Breast epithelium (tissue), 4 donors: Measurements from ENCODE around the gene KRTAP4-4. TPM values are rescaled to one million over a fixed set of nuclear protein-coding genes. Genes with fewer than 3 reads are reported as not detected.

Source experiments
- DNase-seq, 2 donors: peaks; one replicate each; pipeline ENCODE4 v3.0.0-alpha.2; 2019; ENCODE audit warnings: low spot score in 2 of 2
- H3K27ac ChIP-seq, 2 donors: fragments of 200-600 bp; sonication (generic) in 1 of 2; one replicate each; pipeline ENCODE4 v1.5.1; 2016 to 2019; ENCODE audit warnings: mild to moderate bottlenecking in 1 of 2
- H3K27me3 ChIP-seq, 2 donors: fragments of 200-600 bp; sonication (generic) in 1 of 2; one replicate each; pipeline versions ENCODE4 v1.5.1 to v1.6.0; 2017 to 2019; ENCODE audit warnings: control low read depth in 1 of 2, mild to moderate bottlenecking in 1 of 2
- H3K36me3 ChIP-seq: fragments of 200-600 bp; one replicate; pipeline ENCODE4 v1.5.1; 2019
- H3K4me1 ChIP-seq, 2 donors: fragments of 200-600 bp; sonication (generic); one replicate each; pipeline ENCODE4 v1.5.1; 2016 to 2019; ENCODE audit warnings: control low read depth in 1 of 2
- H3K4me3 ChIP-seq, 3 donors: fragments of 200-600 bp; sonication (generic); 1 replicate in 2 of 3; 2 replicates in 1 of 3; pipeline ENCODE4 v1.5.1; 2016 to 2019; ENCODE audit warnings: mild to moderate bottlenecking in 3 of 3, moderate library complexity in 2 of 3
- H3K9me3 ChIP-seq, 2 donors: fragments of 200-600 bp; sonication (generic) in 1 of 2; one replicate each; pipeline ENCODE4 v1.5.1; 2016 to 2019; ENCODE audit warnings: control low read depth in 1 of 2
- POLR2A ChIP-seq: fragments of 450-650 bp; IDR thresholded peaks from one replicate; pipeline ENCODE4 v1.6.1; 2016; ENCODE audit warnings: antibody characterized with exemption, mild to moderate bottlenecking, moderate library complexity
- POLR2AphosphoS5 ChIP-seq, 3 donors: sonication (generic); formaldehyde crosslinking; IDR thresholded peaks; one replicate each; pipeline ENCODE4 v1.6.1; 2017; ENCODE audit warnings: antibody characterized with exemption in 3 of 3
- intact Hi-C: fragments of 100-400 bp; cut with DNase I; formaldehyde crosslinking; loops from one replicate; pipeline ENCODE4 v1.15.1; 2023; ENCODE audit warnings: low total_unique reads
- total RNA-seq, 3 donors: library from RNA; depleted of rRNA; stranded (reverse); fragments of >200 nt; gene quantifications; one replicate each; pipeline ENCODE4 v1.1.0, GENCODE V29; 2016
- TF ChIP-seq, protein P1 (sequence below), 3 donors: fragments of 450-650 bp; IDR thresholded peaks; one replicate each; pipeline ENCODE4 v1.5.1; 2016 to 2017; ENCODE audit warnings: antibody characterized with exemption in 3 of 3, mild to moderate bottlenecking in 3 of 3, moderate library complexity in 3 of 3

Gene KRTAP4-4
- total RNA-seq, 3 donors from 2014 or later = not detected

- DNase-seq = no peak
- no peaks in the 10 kb centered on the region for H3K9me3 ChIP-seq
- intact Hi-C loops = no loop called here
- H3K4me1 ChIP-seq = no peaks in the 10 kb centered on the region
- H3K27me3 ChIP-seq = no peaks in the 10 kb centered on the region
- H3K4me3 ChIP-seq = no peak overlapping the region
- no peaks in the 10 kb centered on the region for H3K36me3 ChIP-seq
- no peak overlapping the region for H3K27ac ChIP-seq
- TF ChIP-seq, protein P1, sequence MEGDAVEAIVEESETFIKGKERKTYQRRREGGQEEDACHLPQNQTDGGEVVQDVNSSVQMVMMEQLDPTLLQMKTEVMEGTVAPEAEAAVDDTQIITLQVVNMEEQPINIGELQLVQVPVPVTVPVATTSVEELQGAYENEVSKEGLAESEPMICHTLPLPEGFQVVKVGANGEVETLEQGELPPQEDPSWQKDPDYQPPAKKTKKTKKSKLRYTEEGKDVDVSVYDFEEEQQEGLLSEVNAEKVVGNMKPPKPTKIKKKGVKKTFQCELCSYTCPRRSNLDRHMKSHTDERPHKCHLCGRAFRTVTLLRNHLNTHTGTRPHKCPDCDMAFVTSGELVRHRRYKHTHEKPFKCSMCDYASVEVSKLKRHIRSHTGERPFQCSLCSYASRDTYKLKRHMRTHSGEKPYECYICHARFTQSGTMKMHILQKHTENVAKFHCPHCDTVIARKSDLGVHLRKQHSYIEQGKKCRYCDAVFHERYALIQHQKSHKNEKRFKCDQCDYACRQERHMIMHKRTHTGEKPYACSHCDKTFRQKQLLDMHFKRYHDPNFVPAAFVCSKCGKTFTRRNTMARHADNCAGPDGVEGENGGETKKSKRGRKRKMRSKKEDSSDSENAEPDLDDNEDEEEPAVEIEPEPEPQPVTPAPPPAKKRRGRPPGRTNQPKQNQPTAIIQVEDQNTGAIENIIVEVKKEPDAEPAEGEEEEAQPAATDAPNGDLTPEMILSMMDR (IDR thresholded peaks at IDR 0.05) = no peak
- TF ChIP-seq POLR2AphosphoS5 (IDR thresholded peaks at IDR 0.05) = no peak
Observed at GRCh38 chr17:41116297-41116696, 44.3 kb downstream of the KRTAP4-4 start.

DNA sequence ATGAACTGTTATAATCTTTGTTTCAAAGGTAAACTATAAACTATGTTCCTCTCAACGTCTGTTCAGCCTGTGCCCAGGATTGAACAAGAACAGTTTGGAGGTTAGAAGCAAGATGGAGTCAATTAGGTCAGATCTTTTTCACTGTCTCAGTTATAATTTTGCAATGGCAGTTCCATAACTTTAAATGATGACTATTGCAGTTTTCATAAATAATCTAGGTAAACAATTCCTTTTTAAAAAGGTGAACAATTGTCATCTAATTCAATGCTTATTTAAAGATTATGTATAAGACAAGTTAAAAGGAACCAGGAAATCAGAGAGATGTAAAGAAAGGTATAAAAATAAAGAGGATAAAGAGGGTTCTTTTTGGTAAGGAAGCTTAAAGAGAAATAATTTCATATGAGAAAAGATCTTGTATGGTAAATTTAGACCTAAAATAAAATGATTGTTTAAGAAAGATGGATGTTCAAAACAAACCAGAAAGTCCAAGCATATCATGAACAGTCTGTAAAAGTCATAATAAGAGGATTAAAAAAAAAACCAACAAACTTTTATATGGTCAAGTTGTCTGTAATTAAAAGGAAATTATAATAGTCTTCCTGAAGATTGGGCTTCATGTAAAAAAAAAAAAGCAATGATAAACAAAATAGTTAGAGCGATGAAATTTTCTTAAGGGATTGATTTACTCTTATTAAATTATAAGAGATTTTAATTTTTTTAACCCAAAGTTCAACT lies 49.2 kb downstream of the KRTAP4-4 start:
- no peaks in the 10 kb centered on the region for H3K27me3 ChIP-seq
- no peak for DNase-seq
- no peak overlapping the region for H3K4me3 ChIP-seq
- H3K36me3 ChIP-seq = no peaks in the 10 kb centered on the region
- no peaks in the 10 kb centered on the region for H3K4me1 ChIP-seq
- H3K27ac ChIP-seq = no peak overlapping the region
- H3K9me3 ChIP-seq = no peaks in the 10 kb centered on the region
- intact Hi-C loops = no loop called here
- TF ChIP-seq POLR2A (no peak), POLR2AphosphoS5 (IDR thresholded peaks at IDR 0.05) (no peak)
- TF ChIP-seq, protein P1 (IDR thresholded peaks at IDR 0.05) = no peak

Other genes with a start within 250 kb of the KRTAP4-4 start
- 10 to 100 TPM in 2 of 3 donors, not detected in 1; 37.7 to 57.5 TPM for gene KRT23, start 223.1 kb downstream of the KRTAP4-4 start, total RNA-seq
- not detected for gene KRT39, start 193.8 kb downstream of the KRTAP4-4 start, total RNA-seq
- gene KRT40, start 176.4 kb downstream of the KRTAP4-4 start, total RNA-seq = under 1 TPM in 1 of 3 donors, not detected in 2; 0.29 TPM
- not detected for gene KRTAP3-3, start 166.6 kb downstream of the KRTAP4-4 start, total RNA-seq
- gene KRTAP3-2, start 160.8 kb downstream of the KRTAP4-4 start, total RNA-seq = not detected
- gene KRTAP3-1, start 151.6 kb downstream of the KRTAP4-4 start, total RNA-seq = not detected
- not detected for gene KRTAP1-5, start 133.5 kb downstream of the KRTAP4-4 start, total RNA-seq
- not detected for gene KRTAP1-4, start 130.6 kb downstream of the KRTAP4-4 start, total RNA-seq
- not detected for gene KRTAP1-3, start 125.9 kb downstream of the KRTAP4-4 start, total RNA-seq
- gene KRTAP1-1, start 119.3 kb downstream of the KRTAP4-4 start, total RNA-seq = not detected
- gene KRTAP2-1, start 113.4 kb downstream of the KRTAP4-4 start, total RNA-seq = not detected
- not detected for gene KRTAP2-2, start 105.5 kb downstream of the KRTAP4-4 start, total RNA-seq
- not detected for gene KRTAP2-3, start 100.6 kb downstream of the KRTAP4-4 start, total RNA-seq
- gene KRTAP2-4, start 94.9 kb downstream of the KRTAP4-4 start, total RNA-seq = not detected
- not detected for gene KRTAP4-7, start 76.6 kb downstream of the KRTAP4-4 start, total RNA-seq
- gene KRTAP4-8, start 62.6 kb downstream of the KRTAP4-4 start, total RNA-seq = not detected
- not detected for gene KRTAP4-16, start 58.5 kb downstream of the KRTAP4-4 start, total RNA-seq
- gene KRTAP4-9, start 55.4 kb downstream of the KRTAP4-4 start, total RNA-seq = not detected
- gene KRTAP4-11, start 42.4 kb downstream of the KRTAP4-4 start, total RNA-seq = not detected
- not detected for gene KRTAP4-12, start 36.6 kb downstream of the KRTAP4-4 start, total RNA-seq
- not detected for gene KRTAP4-6, start 20.2 kb downstream of the KRTAP4-4 start, total RNA-seq
- gene KRTAP4-5, start 10.9 kb downstream of the KRTAP4-4 start, total RNA-seq = not detected
- not detected for gene KRTAP4-3, start 7.5 kb upstream of the KRTAP4-4 start, total RNA-seq
- not detected for gene KRTAP4-2, start 17.5 kb upstream of the KRTAP4-4 start, total RNA-seq
- not detected for gene KRTAP4-1, start 24.2 kb upstream of the KRTAP4-4 start, total RNA-seq
- gene KRTAP9-1, start 29.1 kb upstream of the KRTAP4-4 start, total RNA-seq = not detected
- not detected for gene KRTAP9-2, start 65.9 kb upstream of the KRTAP4-4 start, total RNA-seq
- not detected for gene KRTAP9-3, start 71.7 kb upstream of the KRTAP4-4 start, total RNA-seq
- not detected for gene KRTAP9-8, start 77.3 kb upstream of the KRTAP4-4 start, total RNA-seq
- gene KRTAP9-4, start 88.9 kb upstream of the KRTAP4-4 start, total RNA-seq = not detected
- gene KRTAP9-9, start 94.6 kb upstream of the KRTAP4-4 start, total RNA-seq = not detected
- gene KRTAP9-6, start 104.6 kb upstream of the KRTAP4-4 start, total RNA-seq = not detected
- gene KRTAP9-7, start 115.0 kb upstream of the KRTAP4-4 start, total RNA-seq = not detected
- not detected for gene KRTAP29-1, start 142.1 kb upstream of the KRTAP4-4 start, total RNA-seq
- not detected for gene KRTAP16-1, start 148.6 kb upstream of the KRTAP4-4 start, total RNA-seq
- not detected for gene KRTAP17-1, start 155.0 kb upstream of the KRTAP4-4 start, total RNA-seq
- gene KRT33A, start 190.1 kb upstream of the KRTAP4-4 start, total RNA-seq = not detected
- not detected for gene KRT33B, start 209.1 kb upstream of the KRTAP4-4 start, total RNA-seq
- gene KRT34, start 221.6 kb upstream of the KRTAP4-4 start, total RNA-seq = not detected
- not detected for gene KRT31, start 236.9 kb upstream of the KRTAP4-4 start, total RNA-seq